Measurements from ENCODE around the gene SEMA7A.

- TF ChIP-seq CTCF (IDR thresholded peaks at IDR 0.05; ENCODE audit: low read length) (no peak), EZH2 (IDR thresholded peaks at IDR 0.05; ENCODE audit: borderline replicate concordance, low read length) (no peak)
Observed at GRCh38 chr15:74376825-74377581, 56.8 kb downstream of the SEMA7A start.
